ENCODE results near the gene ARHGEF38.

DNA sequence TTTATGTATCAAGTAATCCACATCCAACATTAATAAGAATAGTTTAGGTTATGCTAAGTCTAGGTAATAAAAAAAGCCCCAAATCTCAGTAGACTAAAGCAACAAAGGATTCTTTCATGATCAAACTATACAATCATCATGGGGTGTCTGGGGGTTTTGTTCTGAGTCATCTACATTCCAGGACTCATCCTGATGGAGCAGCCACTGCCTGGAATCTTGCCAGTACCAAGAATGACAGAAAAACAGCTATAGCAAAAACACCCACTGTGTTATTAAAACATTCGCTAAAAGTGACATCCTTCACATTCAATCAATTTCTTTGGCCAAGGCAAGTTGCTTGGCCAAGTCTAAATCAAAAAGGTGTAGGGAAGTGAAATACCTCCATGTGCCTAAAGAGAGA is 3.9 kb upstream of the ARHGEF38 start:
- TF ChIP-seq, protein P1, sequence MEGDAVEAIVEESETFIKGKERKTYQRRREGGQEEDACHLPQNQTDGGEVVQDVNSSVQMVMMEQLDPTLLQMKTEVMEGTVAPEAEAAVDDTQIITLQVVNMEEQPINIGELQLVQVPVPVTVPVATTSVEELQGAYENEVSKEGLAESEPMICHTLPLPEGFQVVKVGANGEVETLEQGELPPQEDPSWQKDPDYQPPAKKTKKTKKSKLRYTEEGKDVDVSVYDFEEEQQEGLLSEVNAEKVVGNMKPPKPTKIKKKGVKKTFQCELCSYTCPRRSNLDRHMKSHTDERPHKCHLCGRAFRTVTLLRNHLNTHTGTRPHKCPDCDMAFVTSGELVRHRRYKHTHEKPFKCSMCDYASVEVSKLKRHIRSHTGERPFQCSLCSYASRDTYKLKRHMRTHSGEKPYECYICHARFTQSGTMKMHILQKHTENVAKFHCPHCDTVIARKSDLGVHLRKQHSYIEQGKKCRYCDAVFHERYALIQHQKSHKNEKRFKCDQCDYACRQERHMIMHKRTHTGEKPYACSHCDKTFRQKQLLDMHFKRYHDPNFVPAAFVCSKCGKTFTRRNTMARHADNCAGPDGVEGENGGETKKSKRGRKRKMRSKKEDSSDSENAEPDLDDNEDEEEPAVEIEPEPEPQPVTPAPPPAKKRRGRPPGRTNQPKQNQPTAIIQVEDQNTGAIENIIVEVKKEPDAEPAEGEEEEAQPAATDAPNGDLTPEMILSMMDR (conservative IDR thresholded peaks at IDR 0.05; ENCODE audit: low read length) = no peak
- TF ChIP-seq EZH2phosphoT487 (IDR thresholded peaks at IDR 0.05; ENCODE audit: borderline replicate concordance) = no peak

Data from Loucy (cell line).